Esophagus squamous epithelium (tissue), 5 donors: ENCODE data around the gene THAP2. TPM values are rescaled to one million over a fixed set of nuclear protein-coding genes. Genes with fewer than 3 reads are reported as not detected.

Source experiments
- DNase-seq: peaks from one replicate; lab custom pipeline; 2025; lab: John Stamatoyannopoulos, UW
- H3K27ac ChIP-seq, 4 donors: fragments of 200-600 bp; sonication (generic); one replicate each; pipeline ENCODE4 v1.5.1; 2016 to 2019; ENCODE audit warnings: mild to moderate bottlenecking in 1 of 4
- H3K27me3 ChIP-seq, 4 donors: fragments of 200-600 bp; sonication (generic); 1 replicate in 3 of 4; 2 replicates in 1 of 4; pipeline versions ENCODE4 v1.5.1 to v1.6.0; 2017 to 2021; ENCODE audit warnings: antibody characterized with exemption in 1 of 4
- H3K36me3 ChIP-seq, 3 donors: fragments of 200-600 bp; sonication (generic); one replicate each; pipeline ENCODE4 v1.5.1; 2016 to 2019
- H3K4me1 ChIP-seq, 3 donors: fragments of 200-600 bp; sonication (generic); one replicate each; pipeline ENCODE4 v1.5.1; 2017 to 2019
- H3K4me3 ChIP-seq, 4 donors: fragments of 200-600 bp; sonication (generic); 1 replicate in 3 of 4; 2 replicates in 1 of 4; pipeline ENCODE4 v1.5.1; 2016 to 2019; ENCODE audit warnings: mild to moderate bottlenecking in 2 of 4, moderate library complexity in 1 of 4
- H3K9me3 ChIP-seq, 3 donors: fragments of 200-600 bp; sonication (generic); one replicate each; pipeline ENCODE4 v1.5.1; 2016 to 2019
- POLR2A ChIP-seq, 4 donors: fragments of 450-650 bp; IDR thresholded peaks; one replicate each; pipeline ENCODE4 v1.6.1; 2017; ENCODE audit warnings: antibody characterized with exemption in 4 of 4, mild to moderate bottlenecking in 4 of 4, moderate library complexity in 3 of 4
- WGBS, 2 donors: methylation state at CpG; one replicate each; pipeline ENCODE4 v1.1.5; 2018; 5-methylcytosine and 5-hydroxymethylcytosine counted together
- intact Hi-C: fragments of 100-400 bp; cut with DNase I; formaldehyde crosslinking; loops from one replicate; pipeline ENCODE4 v1.15.0; 2022
- small RNA-seq, 4 donors: library from RNA; depleted of rRNA; stranded (forward); fragments of <200 nt; gene quantifications; one replicate each; pipeline ENCODE3, GENCODE V24; 2016
- total RNA-seq, 4 donors: library from RNA; depleted of rRNA; stranded (reverse); fragments of >200 nt; gene quantifications; one replicate each; pipeline ENCODE4 v1.1.0, GENCODE V29; 2016
- TF ChIP-seq, protein P1 (sequence below), 6 experiments: fragments of 450-650 bp in 4 of 6; fragments of 200-600 bp in 2 of 6; sonication (generic) in 2 of 6; IDR thresholded peaks; one replicate each; pipeline ENCODE4 v1.5.1; 2016 to 2019; ENCODE audit warnings: antibody characterized with exemption in 6 of 6, mild to moderate bottlenecking in 4 of 6, moderate library complexity in 4 of 6
- donor health status: DM: yes; HTN: yes; CAD: no.

Gene THAP2
- total RNA-seq, 4 donors from 2014 or later, result 4.8 to 11.3 (median 6.0) TPM

DNA sequence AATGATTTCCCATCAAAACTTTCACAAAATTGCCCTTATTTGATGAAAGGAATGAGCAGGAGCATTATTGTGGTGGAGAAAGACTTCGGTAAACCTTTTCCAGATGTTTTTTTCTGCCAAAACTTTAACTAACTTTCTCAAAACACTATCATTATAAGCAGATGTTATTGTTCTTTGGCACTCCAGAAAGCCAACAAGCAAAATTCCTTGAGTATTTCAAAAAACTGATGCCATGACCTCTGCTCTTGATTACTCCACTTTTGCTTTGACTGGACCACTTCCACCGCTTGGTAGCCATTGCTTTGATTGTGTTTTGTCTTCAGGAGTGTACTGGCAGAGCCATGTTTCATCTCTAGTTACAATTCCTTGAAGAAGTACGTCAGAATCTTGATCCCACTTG lies 60.9 kb downstream of the THAP2 start:
- Histone ChIP-seq H3K9me3 (no peaks in the 10 kb centered on the region), H3K27ac (peak overlapping the region in 1 of 4 donors; percentile 0), H3K4me1 (peaks cover 0 to 20% (median 0%) of the 10 kb centered on the region in 3 donors), H3K27me3 (no peaks in the 10 kb centered on the region), H3K4me3 (no peak overlapping the region), H3K36me3 (no peaks in the 10 kb centered on the region)
- no peak for DNase-seq
- WGBS, 2 donors, result 67 to 86% methylated on average over 3 of the region's 3 CpGs
- TF ChIP-seq POLR2A (IDR thresholded peaks at IDR 0.05), result no peak
- TF ChIP-seq, protein P1, sequence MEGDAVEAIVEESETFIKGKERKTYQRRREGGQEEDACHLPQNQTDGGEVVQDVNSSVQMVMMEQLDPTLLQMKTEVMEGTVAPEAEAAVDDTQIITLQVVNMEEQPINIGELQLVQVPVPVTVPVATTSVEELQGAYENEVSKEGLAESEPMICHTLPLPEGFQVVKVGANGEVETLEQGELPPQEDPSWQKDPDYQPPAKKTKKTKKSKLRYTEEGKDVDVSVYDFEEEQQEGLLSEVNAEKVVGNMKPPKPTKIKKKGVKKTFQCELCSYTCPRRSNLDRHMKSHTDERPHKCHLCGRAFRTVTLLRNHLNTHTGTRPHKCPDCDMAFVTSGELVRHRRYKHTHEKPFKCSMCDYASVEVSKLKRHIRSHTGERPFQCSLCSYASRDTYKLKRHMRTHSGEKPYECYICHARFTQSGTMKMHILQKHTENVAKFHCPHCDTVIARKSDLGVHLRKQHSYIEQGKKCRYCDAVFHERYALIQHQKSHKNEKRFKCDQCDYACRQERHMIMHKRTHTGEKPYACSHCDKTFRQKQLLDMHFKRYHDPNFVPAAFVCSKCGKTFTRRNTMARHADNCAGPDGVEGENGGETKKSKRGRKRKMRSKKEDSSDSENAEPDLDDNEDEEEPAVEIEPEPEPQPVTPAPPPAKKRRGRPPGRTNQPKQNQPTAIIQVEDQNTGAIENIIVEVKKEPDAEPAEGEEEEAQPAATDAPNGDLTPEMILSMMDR (IDR thresholded peaks at IDR 0.05), result no peak
- intact Hi-C loops, result no loop called here

DNA sequence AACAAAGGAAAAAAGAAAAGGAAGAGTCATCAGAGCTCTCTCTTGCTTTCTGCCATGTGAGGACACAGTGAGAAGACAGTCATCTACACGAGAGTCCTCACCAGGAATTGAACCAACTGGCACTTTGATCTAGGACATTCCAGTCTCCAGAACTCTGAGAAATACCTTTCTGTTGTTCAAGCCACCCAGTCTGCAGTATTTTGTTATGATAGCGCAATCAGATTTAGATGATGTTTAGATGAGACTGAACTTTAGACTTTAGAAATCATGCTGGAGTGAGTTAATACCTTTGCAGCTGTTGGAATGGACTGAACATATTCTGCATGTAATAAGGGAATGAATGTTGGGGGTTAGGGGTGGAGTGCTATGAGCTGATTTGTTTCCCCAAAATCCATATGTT lies 62.4 kb downstream of the THAP2 start:
- TF ChIP-seq, protein P1 (IDR thresholded peaks at IDR 0.05), result no peak
- TF ChIP-seq POLR2A (IDR thresholded peaks at IDR 0.05), result no peak
- no peaks in the 10 kb centered on the region for H3K27me3 ChIP-seq

DNA sequence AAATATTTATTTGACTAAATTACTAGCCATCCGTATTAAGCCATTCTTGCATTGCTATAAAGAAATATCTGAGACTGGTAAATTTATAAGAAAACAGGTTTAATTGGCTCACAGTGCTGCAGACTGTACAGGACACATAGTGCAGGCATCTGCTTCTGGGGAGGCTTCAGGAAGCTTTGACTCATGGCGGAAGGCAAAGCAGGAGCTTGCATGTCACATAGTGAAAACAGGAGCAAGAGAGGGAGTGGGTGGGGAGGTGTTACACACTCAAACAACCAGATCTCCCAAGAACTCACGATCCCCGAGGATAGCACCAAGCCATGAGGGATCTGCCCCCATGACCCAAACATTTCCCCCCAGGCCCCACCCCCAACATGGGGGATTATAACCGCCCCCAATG lies 63.9 kb downstream of the THAP2 start:
- Histone ChIP-seq H3K27me3 (no peaks in the 10 kb centered on the region), H3K4me3 (no peak overlapping the region), H3K27ac (no peak overlapping the region), H3K4me1 (no peaks in the 10 kb centered on the region), H3K9me3 (no peaks in the 10 kb centered on the region), H3K36me3 (no peaks in the 10 kb centered on the region)
- intact Hi-C loops, result no loop called here
- no peak for TF ChIP-seq POLR2A (IDR thresholded peaks at IDR 0.05)
- TF ChIP-seq, protein P1 (IDR thresholded peaks at IDR 0.05), result no peak
- no peak for DNase-seq
- 63 to 84% methylated on average over 5 of the region's 5 CpGs for WGBS, 2 donors

More for the DNA sequence above, 62.4 kb downstream of the THAP2 start:
- intact Hi-C loops, result no loop called here
- Histone ChIP-seq H3K4me1 (peaks cover 0 to 7% (median 0%) of the 10 kb centered on the region in 3 donors), H3K9me3 (no peaks in the 10 kb centered on the region), H3K27ac (no peak overlapping the region), H3K4me3 (no peak overlapping the region), H3K36me3 (no peaks in the 10 kb centered on the region)
- no peak for DNase-seq
- 86 to 88% methylated on average over 2 of the region's 2 CpGs for WGBS, 2 donors

Small RNAs within 50 kb of the gene (small RNA-seq; reads per million reads assigned to genes)
- 0 reads per million in 4 donors for gene RF00560

Other genes starting within 250 kb of the THAP2 start
- under 1 TPM in 1 of 4 donors, not detected in 3; 0.21 TPM for gene LGR5, start 224.5 kb upstream of the THAP2 start, total RNA-seq
- 10 to 100 TPM; 17.7 to 60.8 (median 52.2) TPM for gene ZFC3H1, start 453 bp upstream of the THAP2 start, total RNA-seq
- 10 to 100 TPM; 48.2 to 94.5 (median 68.4) TPM for gene TMEM19, start 21.8 kb downstream of the THAP2 start, total RNA-seq
- gene RAB21, start 90.6 kb downstream of the THAP2 start, total RNA-seq, result 10 to 100 TPM; 16.0 to 42.6 (median 30.8) TPM
- 10 to 100 TPM; 13.8 to 40.2 (median 16.3) TPM for gene TBC1D15, start 175.5 kb downstream of the THAP2 start, total RNA-seq